ENCODE measurements around the gene HNF1A. TPM values are rescaled to one million over a fixed set of nuclear protein-coding genes. Genes with fewer than 3 reads are reported as not detected.

Gene HNF1A
- total RNA-seq, 1 donor from 2014 or later = not detected

- no peak overlapping the region for H3K4me3 Mint-ChIP-seq (ENCODE audit: unreplicated experiment)
- no peak for TF ChIP-seq CTCF (IDR thresholded peaks at IDR 0.05)
- H3K9me3 Mint-ChIP-seq (ENCODE audit: low read depth) = no peaks in the 10 kb centered on the region
- DNase-seq (ENCODE audit: low spot score) = no peak
- H3K36me3 Mint-ChIP-seq (ENCODE audit: low read depth) = no peaks in the 10 kb centered on the region
- no peaks in the 10 kb centered on the region for H3K4me1 Mint-ChIP-seq (ENCODE audit: low read depth)
- H3K27ac Mint-ChIP-seq (ENCODE audit: unreplicated experiment) = no peak overlapping the region
- peaks cover 7% of the 10 kb centered on the region for H3K27me3 Mint-ChIP-seq (ENCODE audit: low read depth)
Observed at GRCh38 chr12:120961604-120962531, 16.5 kb upstream of the HNF1A start.

GRCh38 chr12:120962532-120963020, 15.8 kb upstream of the HNF1A start:
- Mint-ChIP-seq H3K4me3 (ENCODE audit: unreplicated experiment) (no peak overlapping the region), H3K9me3 (ENCODE audit: low read depth) (no peaks in the 10 kb centered on the region), H3K27me3 (ENCODE audit: low read depth) (peaks cover 4% of the 10 kb centered on the region), H3K27ac (ENCODE audit: unreplicated experiment) (no peak overlapping the region), H3K4me1 (ENCODE audit: low read depth) (no peaks in the 10 kb centered on the region), H3K36me3 (ENCODE audit: low read depth) (no peaks in the 10 kb centered on the region)
- TF ChIP-seq CTCF (IDR thresholded peaks at IDR 0.05) = no peak
- DNase-seq (ENCODE audit: low spot score) = no peak

GRCh38 chr12:120964298-120964697, 14.0 kb upstream of the HNF1A start:
- Mint-ChIP-seq H3K9me3 (ENCODE audit: low read depth) (no peaks in the 10 kb centered on the region), H3K27ac (ENCODE audit: unreplicated experiment) (no peak overlapping the region), H3K27me3 (ENCODE audit: low read depth) (peaks cover 6% of the 10 kb centered on the region), H3K4me1 (ENCODE audit: low read depth) (no peaks in the 10 kb centered on the region), H3K4me3 (ENCODE audit: unreplicated experiment) (no peak overlapping the region), H3K36me3 (ENCODE audit: low read depth) (no peaks in the 10 kb centered on the region)
- DNase-seq (ENCODE audit: low spot score) = no peak
- no peak for TF ChIP-seq CTCF (IDR thresholded peaks at IDR 0.05)

GRCh38 chr12:120965534-120966091, 12.7 kb upstream of the HNF1A start:
- H3K4me1 Mint-ChIP-seq (ENCODE audit: low read depth) = no peaks in the 10 kb centered on the region
- no peak for DNase-seq (ENCODE audit: low spot score)
- H3K36me3 Mint-ChIP-seq (ENCODE audit: low read depth) = no peaks in the 10 kb centered on the region
- H3K27me3 Mint-ChIP-seq (ENCODE audit: low read depth) = peaks cover 6% of the 10 kb centered on the region
- no peak overlapping the region for H3K27ac Mint-ChIP-seq (ENCODE audit: unreplicated experiment)
- no peaks in the 10 kb centered on the region for H3K9me3 Mint-ChIP-seq (ENCODE audit: low read depth)
- no peak for TF ChIP-seq CTCF (IDR thresholded peaks at IDR 0.05)
- H3K4me3 Mint-ChIP-seq (ENCODE audit: unreplicated experiment) = no peak overlapping the region

- no peak overlapping the region for H3K27ac Mint-ChIP-seq (ENCODE audit: unreplicated experiment)
- no peaks in the 10 kb centered on the region for H3K36me3 Mint-ChIP-seq (ENCODE audit: low read depth)
- DNase-seq (ENCODE audit: low spot score) = no peak
- peaks cover 6% of the 10 kb centered on the region for H3K27me3 Mint-ChIP-seq (ENCODE audit: low read depth)
- H3K4me3 Mint-ChIP-seq (ENCODE audit: unreplicated experiment) = no peak overlapping the region
- H3K9me3 Mint-ChIP-seq (ENCODE audit: low read depth) = no peaks in the 10 kb centered on the region
- H3K4me1 Mint-ChIP-seq (ENCODE audit: low read depth) = peaks cover 12% of the 10 kb centered on the region
- TF ChIP-seq CTCF (IDR thresholded peaks at IDR 0.05) = no peak
Observed at GRCh38 chr12:120970310-120970709, 8.0 kb upstream of the HNF1A start.
